Uterus (tissue), 2 donors: Measurements from ENCODE around the gene KRT2.

Experiments used
- POLR2A ChIP-seq, 2 donors: fragments of 450-650 bp; IDR thresholded peaks; one replicate each; pipeline ENCODE4 v1.6.1; 2016; ENCODE audit warnings: antibody characterized with exemption in 2 of 2, mild to moderate bottlenecking in 1 of 2, moderate library complexity in 1 of 2
- TF ChIP-seq, protein P1 (sequence below), 4 experiments: fragments of 200-600 bp in 2 of 4; fragments of 450-650 bp in 2 of 4; sonication (generic) in 2 of 4; IDR thresholded peaks; one replicate each; pipeline ENCODE4 v1.5.1; 2016 to 2019; ENCODE audit warnings: antibody characterized with exemption in 4 of 4, mild to moderate bottlenecking in 2 of 4, moderate library complexity in 1 of 4

- TF ChIP-seq, protein P1, sequence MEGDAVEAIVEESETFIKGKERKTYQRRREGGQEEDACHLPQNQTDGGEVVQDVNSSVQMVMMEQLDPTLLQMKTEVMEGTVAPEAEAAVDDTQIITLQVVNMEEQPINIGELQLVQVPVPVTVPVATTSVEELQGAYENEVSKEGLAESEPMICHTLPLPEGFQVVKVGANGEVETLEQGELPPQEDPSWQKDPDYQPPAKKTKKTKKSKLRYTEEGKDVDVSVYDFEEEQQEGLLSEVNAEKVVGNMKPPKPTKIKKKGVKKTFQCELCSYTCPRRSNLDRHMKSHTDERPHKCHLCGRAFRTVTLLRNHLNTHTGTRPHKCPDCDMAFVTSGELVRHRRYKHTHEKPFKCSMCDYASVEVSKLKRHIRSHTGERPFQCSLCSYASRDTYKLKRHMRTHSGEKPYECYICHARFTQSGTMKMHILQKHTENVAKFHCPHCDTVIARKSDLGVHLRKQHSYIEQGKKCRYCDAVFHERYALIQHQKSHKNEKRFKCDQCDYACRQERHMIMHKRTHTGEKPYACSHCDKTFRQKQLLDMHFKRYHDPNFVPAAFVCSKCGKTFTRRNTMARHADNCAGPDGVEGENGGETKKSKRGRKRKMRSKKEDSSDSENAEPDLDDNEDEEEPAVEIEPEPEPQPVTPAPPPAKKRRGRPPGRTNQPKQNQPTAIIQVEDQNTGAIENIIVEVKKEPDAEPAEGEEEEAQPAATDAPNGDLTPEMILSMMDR (IDR thresholded peaks at IDR 0.05), result no peak
- no peak for TF ChIP-seq POLR2A (IDR thresholded peaks at IDR 0.05)
Measured at GRCh38 chr12:52669426-52669825, 17.4 kb upstream of the KRT2 start.
